ENCODE results near the gene RNF121. TPM values are rescaled to one million over a fixed set of nuclear protein-coding genes. Genes with fewer than 3 reads are reported as not detected.

Gene RNF121
- total RNA-seq, 1 experiment from 2014 or later, result 32.7 TPM

GRCh38 chr11:71987521-71987920 is 58.7 kb downstream of the RNF121 start:
- DNase-seq (ENCODE audit: low read depth), result no peak

- no peak for DNase-seq (ENCODE audit: low read depth)
These were observed 59.2 kb downstream of the RNF121 start for GRCh38 chr11:71988050-71988449.

GRCh38 chr11:71990701-71991100 is 61.9 kb downstream of the RNF121 start:
- DNase-seq (ENCODE audit: low read depth), result no peak

GRCh38 chr11:71991494-71991893 is 62.6 kb downstream of the RNF121 start:
- DNase-seq (ENCODE audit: low read depth), result no peak

GRCh38 chr11:71992136-71992730 is 63.4 kb downstream of the RNF121 start:
- no peak for DNase-seq (ENCODE audit: low read depth)

GRCh38 chr11:71994786-71995185 is 65.9 kb downstream of the RNF121 start:
- no peak for DNase-seq (ENCODE audit: low read depth)

GRCh38 chr11:71995726-71996291 is 67.0 kb downstream of the RNF121 start:
- DNase-seq (ENCODE audit: low read depth), result no peak

GRCh38 chr11:71996517-71996916 is 67.7 kb downstream of the RNF121 start:
- DNase-seq (ENCODE audit: low read depth), result no peak

- DNase-seq (ENCODE audit: low read depth), result no peak
These were observed 68.1 kb downstream of the RNF121 start for GRCh38 chr11:71996946-71997345.

- no peak for DNase-seq (ENCODE audit: low read depth)
These were observed 68.7 kb downstream of the RNF121 start for GRCh38 chr11:71997594-71997993.

- no peak for DNase-seq (ENCODE audit: low read depth)
These were observed 69.2 kb downstream of the RNF121 start for GRCh38 chr11:71998061-71998460.

GRCh38 chr11:71998649-71999310 is 69.9 kb downstream of the RNF121 start, which contains the start of gene IL18BP:
IL18BP (plus strand) TSS chr11:71998909; CDS start chr11:71999985, 1,076 bp downstream.
- DNase-seq (ENCODE audit: low read depth), result no peak

- DNase-seq (ENCODE audit: low read depth), result no peak
These were observed 70.5 kb downstream of the RNF121 start for GRCh38 chr11:71999362-71999761.

GRCh38 chr11:71999798-72000197 is 71.0 kb downstream of the RNF121 start:
- DNase-seq (ENCODE audit: low read depth), result no peak

- no peak for DNase-seq (ENCODE audit: low read depth)
These were observed 71.5 kb downstream of the RNF121 start for GRCh38 chr11:72000202-72000867.

GRCh38 chr11:72001285-72001684 is 72.4 kb downstream of the RNF121 start:
- no peak for DNase-seq (ENCODE audit: low read depth)

GRCh38 chr11:72001834-72002591 is 73.2 kb downstream of the RNF121 start:
- no peak for DNase-seq (ENCODE audit: low read depth)

GRCh38 chr11:72002841-72003775 is 74.3 kb downstream of the RNF121 start:
- no peak for DNase-seq (ENCODE audit: low read depth)

GRCh38 chr11:72003776-72004171 is 74.9 kb downstream of the RNF121 start:
- no peak for DNase-seq (ENCODE audit: low read depth)
